ENCODE data around the gene DNAH2.

DNA sequence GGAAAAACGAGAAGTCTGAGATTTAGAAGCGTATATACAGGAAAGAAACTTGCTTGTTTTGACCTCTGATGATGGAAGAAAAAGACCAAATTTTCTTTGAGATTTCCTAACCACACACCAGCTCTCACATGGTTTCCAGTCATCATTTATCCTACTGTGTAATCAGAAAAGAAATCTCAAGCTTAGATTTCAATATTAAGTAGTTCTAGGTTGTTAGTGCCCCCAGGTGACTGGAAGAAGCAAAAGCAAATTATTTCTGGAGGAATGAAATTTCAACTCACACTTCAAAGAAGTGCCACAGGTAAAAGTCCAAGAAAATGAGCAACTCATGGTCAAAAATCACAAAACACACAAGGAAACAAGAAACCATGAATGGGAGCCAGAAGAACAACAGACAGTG is 64.7 kb downstream of the DNAH2 start:
- TF ChIP-seq CTCF (IDR thresholded peaks at IDR 0.05) (no peak), POLR2A (IDR thresholded peaks at IDR 0.05) (no peak)

All from testis (tissue), 2 donors.